Upper lobe of left lung (tissue), 4 donors: ENCODE data around the gene ANKUB1.
"Not testable (repeated sequence)": the region's sequence is repeated elsewhere in the genome, so short reads cannot be mapped to it uniquely, and the experiment has no call there.

ENCODE experiments used
- CTCF ChIP-seq, 6 experiments: fragments of 450-650 bp in 4 of 6; fragments of 200-600 bp in 2 of 6; sonication (generic) in 2 of 6; IDR thresholded peaks; one replicate each; pipeline ENCODE4 v1.5.1; 2016 to 2019; ENCODE audit warnings: antibody characterized with exemption in 6 of 6
- POLR2AphosphoS5 ChIP-seq, 2 donors: sonication (generic); formaldehyde crosslinking; IDR thresholded peaks; one replicate each; pipeline ENCODE4 v1.5.1; 2017; ENCODE audit warnings: antibody characterized with exemption in 2 of 2

GRCh38 chr3:149839469-149839868, 47.1 kb upstream of the ANKUB1 start:
- TF ChIP-seq CTCF, POLR2AphosphoS5 (IDR thresholded peaks at IDR 0.05): not testable (repeated sequence)
